Body of pancreas (tissue), 4 donors: ENCODE measurements around the gene CTDSP2.

ENCODE experiments used
- POLR2A ChIP-seq, 3 donors: fragments of 450-650 bp; IDR thresholded peaks; one replicate each; pipeline ENCODE4 v1.6.1; 2016; ENCODE audit warnings: antibody characterized with exemption in 3 of 3, mild to moderate bottlenecking in 2 of 3
- TF ChIP-seq, protein P1 (sequence below), 7 experiments: fragments of 450-650 bp in 4 of 7; fragments of 200-600 bp in 3 of 7; sonication (generic) in 3 of 7; IDR thresholded peaks; one replicate each; pipeline ENCODE4 v1.5.1; 2016 to 2019; ENCODE audit warnings: antibody characterized with exemption in 7 of 7

GRCh38 chr12:57776247-57776587, 70.3 kb downstream of the CTDSP2 start:
- TF ChIP-seq, protein P1, sequence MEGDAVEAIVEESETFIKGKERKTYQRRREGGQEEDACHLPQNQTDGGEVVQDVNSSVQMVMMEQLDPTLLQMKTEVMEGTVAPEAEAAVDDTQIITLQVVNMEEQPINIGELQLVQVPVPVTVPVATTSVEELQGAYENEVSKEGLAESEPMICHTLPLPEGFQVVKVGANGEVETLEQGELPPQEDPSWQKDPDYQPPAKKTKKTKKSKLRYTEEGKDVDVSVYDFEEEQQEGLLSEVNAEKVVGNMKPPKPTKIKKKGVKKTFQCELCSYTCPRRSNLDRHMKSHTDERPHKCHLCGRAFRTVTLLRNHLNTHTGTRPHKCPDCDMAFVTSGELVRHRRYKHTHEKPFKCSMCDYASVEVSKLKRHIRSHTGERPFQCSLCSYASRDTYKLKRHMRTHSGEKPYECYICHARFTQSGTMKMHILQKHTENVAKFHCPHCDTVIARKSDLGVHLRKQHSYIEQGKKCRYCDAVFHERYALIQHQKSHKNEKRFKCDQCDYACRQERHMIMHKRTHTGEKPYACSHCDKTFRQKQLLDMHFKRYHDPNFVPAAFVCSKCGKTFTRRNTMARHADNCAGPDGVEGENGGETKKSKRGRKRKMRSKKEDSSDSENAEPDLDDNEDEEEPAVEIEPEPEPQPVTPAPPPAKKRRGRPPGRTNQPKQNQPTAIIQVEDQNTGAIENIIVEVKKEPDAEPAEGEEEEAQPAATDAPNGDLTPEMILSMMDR (IDR thresholded peaks at IDR 0.05) = no peak
- TF ChIP-seq POLR2A (IDR thresholded peaks at IDR 0.05) = no peak
